T-cell (primary cell): ENCODE data around the gene MCHR1. TPM values are rescaled to one million over a fixed set of nuclear protein-coding genes. Genes with fewer than 3 reads are reported as not detected.

Experiments used
- ATAC-seq, 4 experiments: fragments of 200-7000 bp in 3 of 4; fragments of 150-1000 bp in 1 of 4; cut with Tn5 transposase; replicated peaks in 1 of 4; 1 replicate in 3 of 4; 2 replicates in 1 of 4; pipeline ENCODE4 v1.10.0; 2021; ENCODE audit warnings: moderate library complexity in 3 of 4, mild to moderate bottlenecking in 2 of 4, moderate number of reproducible peaks in 1 of 4
- CTCF ChIA-PET, 2 donors: fragments of 300-600 bp; sonication (Branson Sonifier 250); formaldehyde crosslinking; loops; one replicate each; lab custom pipeline; 2022; ENCODE audit warnings: antibody characterized with exemption in 2 of 2; lab: Charles Lee
- POLR2A ChIA-PET, 2 donors: fragments of 300-600 bp; sonication (Branson Sonifier 250); formaldehyde crosslinking; loops; one replicate each; lab custom pipeline; 2022; ENCODE audit warnings: antibody characterized with exemption in 2 of 2; lab: Charles Lee
- DNase-seq, 35 experiments: peaks; one replicate each; pipeline versions ENCODE4 v3.0.0 to v3.0.0-alpha.2; 2013 to 2023
- H3K27ac ChIP-seq: one replicate; pipeline ENCODE4 v1.5.1; 2013; ENCODE audit warnings: low read length
- H3K27me3 ChIP-seq, 2 experiments: replicated peaks in 1 of 2; 1 replicate in 1 of 2; 2 replicates in 1 of 2; pipeline versions ENCODE4 v1.6.1 to v1.7.0; 2013; ENCODE audit warnings: low read length in 1 of 2, mixed read lengths in 1 of 2; ENCODE audit not compliant: control insufficient read depth in 2 of 2, insufficient read depth in 2 of 2; ENCODE audit errors: extremely low read depth in 1 of 2
- H3K36me3 ChIP-seq, 2 donors: 1 replicate in 1 of 2; 2 replicates in 1 of 2; pipeline versions ENCODE4 v1.6.1 to v1.7.0; 2013; ENCODE audit warnings: low read length in 1 of 2; ENCODE audit not compliant: control insufficient read depth in 2 of 2, insufficient read depth in 1 of 2; ENCODE audit errors: extremely low read depth in 1 of 2
- H3K4me1 ChIP-seq, 2 experiments: 1 replicate in 1 of 2; 2 replicates in 1 of 2; pipeline versions ENCODE4 v1.6.1 to v1.7.0; 2013; ENCODE audit warnings: low read length in 2 of 2, mixed read lengths in 1 of 2; ENCODE audit not compliant: insufficient read depth in 2 of 2, control insufficient read depth in 1 of 2; ENCODE audit errors: extremely low read depth in 1 of 2
- H3K4me3 ChIP-seq, 2 donors: 1 replicate in 1 of 2; 2 replicates in 1 of 2; pipeline versions ENCODE4 v1.5.1 to v1.7.0; 2013; ENCODE audit warnings: mild to moderate bottlenecking in 2 of 2, low read length in 1 of 2, moderate library complexity in 1 of 2; ENCODE audit not compliant: control insufficient read depth in 1 of 2; ENCODE audit errors: extremely low read depth in 1 of 2
- H3K9me3 ChIP-seq: 2 replicates; pipeline ENCODE4 v1.7.0; 2013
- H3K27ac Mint-ChIP-seq, 2 donors: one replicate each; pipeline ENCODE4 v1.8.0; 2020 to 2021; ENCODE audit warnings: mild to moderate bottlenecking in 2 of 2, mixed read lengths in 2 of 2
- H3K27me3 Mint-ChIP-seq, 2 donors: one replicate each; pipeline ENCODE4 v1.8.0; 2021 to 2022; ENCODE audit warnings: mixed read lengths in 2 of 2
- H3K36me3 Mint-ChIP-seq: one replicate; pipeline ENCODE4 v1.8.0; 2021; ENCODE audit warnings: mixed read lengths
- H3K4me1 Mint-ChIP-seq, 3 donors: one replicate each; pipeline ENCODE4 v1.8.0; 2020 to 2022; ENCODE audit warnings: mixed read lengths in 3 of 3, mild to moderate bottlenecking in 1 of 3
- H3K4me3 Mint-ChIP-seq, 3 donors: one replicate each; pipeline ENCODE4 v1.8.0; 2020 to 2022; ENCODE audit warnings: mild to moderate bottlenecking in 3 of 3, mixed read lengths in 3 of 3, moderate library complexity in 3 of 3
- H3K9me3 Mint-ChIP-seq, 3 donors: one replicate each; pipeline ENCODE4 v1.8.0; 2020 to 2022; ENCODE audit warnings: mixed read lengths in 3 of 3
- WGBS: methylation state at CpG from one replicate; pipeline ENCODE4 v1.1.5; 2013; ENCODE audit warnings: missing lambda C conversion rate; ENCODE audit not compliant: insufficient coverage; 5-methylcytosine and 5-hydroxymethylcytosine counted together
- total RNA-seq, 35 experiments: library from RNA in 6 of 35; stranded (reverse) in 6 of 35; fragments of 120-200 nt in 1 of 35; gene quantifications; one replicate each; pipeline versions ENCODE4 v1.2.1 to v1.2.4 and lab custom pipeline; 2013 to 2026

The MCHR1 gene
- total RNA-seq, 5 donors from 2014 or later (not counting 1 experiment from before 2014, with no cell fraction given), result not detected

GRCh38 chr22:40642316-40642715, 37.0 kb upstream of the MCHR1 start:
- H3K4me1 ChIP-seq, result peaks cover 3 to 16% of the 10 kb centered on the region in 2 experiments
- no peak for ATAC-seq
- no peaks in the 10 kb centered on the region for H3K9me3 ChIP-seq
- H3K27ac ChIP-seq, result no peak overlapping the region
- peaks cover 8 to 13% (median 11%) of the 10 kb centered on the region in 3 donors for H3K4me1 Mint-ChIP-seq
- no peak overlapping the region for H3K4me3 Mint-ChIP-seq
- no peaks in the 10 kb centered on the region for H3K27me3 ChIP-seq
- H3K36me3 ChIP-seq, result no peaks in the 10 kb centered on the region
- H3K36me3 Mint-ChIP-seq, result no peaks in the 10 kb centered on the region
- POLR2A ChIA-PET, result no interaction called here
- CTCF ChIA-PET, result interaction anchor here (0.6 to 0.9 kb wide), 2 partner anchors 17 to 118 kb away, joined by 3 read pairs; no protein-coding TSS in a partner anchor
- H3K27ac Mint-ChIP-seq, result no peak overlapping the region
- H3K4me3 ChIP-seq, result no peak overlapping the region
- no peak for DNase-seq
- WGBS, result no CpG with 5 or more reads among the region's 4 CpGs
- no peaks in the 10 kb centered on the region for H3K9me3 Mint-ChIP-seq
- no peaks in the 10 kb centered on the region for H3K27me3 Mint-ChIP-seq

DNA sequence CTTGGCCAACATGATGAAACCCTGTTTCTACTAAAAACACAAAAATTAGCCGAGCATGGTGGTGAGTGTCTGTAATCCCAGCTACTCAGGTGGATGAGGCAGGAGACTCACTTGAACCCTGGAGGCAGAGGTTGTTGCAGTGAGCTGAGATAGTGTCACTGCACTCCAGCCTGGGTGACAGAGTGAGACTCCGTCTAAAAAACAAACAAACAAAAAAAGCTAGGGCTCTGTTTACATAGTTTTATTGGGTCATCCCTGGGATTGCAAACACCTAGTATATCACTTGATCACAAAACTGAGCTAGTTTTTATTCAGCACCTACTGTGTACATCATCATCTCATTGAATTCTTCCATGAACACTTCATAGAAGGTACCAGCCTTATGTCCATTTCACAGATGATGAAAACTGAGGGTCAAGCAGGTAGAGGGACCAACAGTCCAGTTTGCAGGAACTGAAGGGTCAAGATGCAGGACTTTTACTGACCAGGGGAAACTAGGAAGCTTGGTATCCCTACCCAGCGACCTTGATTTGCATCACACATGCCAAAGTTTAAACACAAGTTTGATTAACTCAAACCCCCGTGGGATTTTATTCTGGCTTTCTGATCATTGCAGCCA, 33.6 kb upstream of the MCHR1 start:
- Mint-ChIP-seq H3K27me3 (no peaks in the 10 kb centered on the region), H3K27ac (no peak overlapping the region), H3K4me1 (peaks cover 4 to 14% (median 6%) of the 10 kb centered on the region in 3 donors), H3K9me3 (no peaks in the 10 kb centered on the region), H3K36me3 (no peaks in the 10 kb centered on the region), H3K4me3 (no peak overlapping the region)
- Histone ChIP-seq H3K4me1 (peaks cover 3 to 7% of the 10 kb centered on the region in 2 experiments), H3K9me3 (no peaks in the 10 kb centered on the region), H3K36me3 (no peaks in the 10 kb centered on the region), H3K27ac (no peak overlapping the region), H3K4me3 (no peak overlapping the region), H3K27me3 (no peaks in the 10 kb centered on the region)
- POLR2A ChIA-PET, result no interaction called here
- ATAC-seq (peak in 2 of 4 experiments; percentile 13 to 31), DNase-seq (no peak)
- CTCF ChIA-PET, result interaction anchor here (0.5 to 3.8 kb wide), 24 partner anchors 9 to 218 kb away, joined by 3 to 41 read pairs (median 4); partner anchors contain the start of gene MRTFA (in 1 of the 2)
- 33% methylated on average over 1 of the region's 4 CpGs for WGBS

DNA sequence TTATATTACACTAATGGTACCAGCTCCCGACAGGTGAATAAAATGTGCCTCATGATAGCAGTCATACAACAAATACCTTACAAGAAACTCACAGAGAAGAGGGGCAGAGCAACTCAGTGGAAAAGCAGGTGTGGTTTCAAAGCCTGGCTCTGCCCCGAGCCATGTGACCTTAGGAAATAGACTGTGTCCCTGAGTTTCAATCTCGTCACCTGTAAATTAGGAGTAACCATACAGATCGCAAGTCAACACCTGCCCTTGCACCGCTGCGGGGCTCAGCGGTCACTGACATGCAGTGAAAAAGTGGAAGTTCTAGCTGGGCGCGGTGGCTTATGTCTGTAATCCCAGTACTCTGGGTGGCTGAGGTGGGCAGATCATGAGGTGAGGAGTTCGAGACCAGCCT, 30.9 kb upstream of the MCHR1 start:
- H3K4me3 ChIP-seq, result no peak overlapping the region
- H3K27me3 Mint-ChIP-seq, result no peaks in the 10 kb centered on the region
- peaks cover 3 to 14% of the 10 kb centered on the region in 2 experiments for H3K4me1 ChIP-seq
- ChIA-PET CTCF (interaction anchor here in 1 of 2 donors (0.5 kb wide), 1 partner anchor 82 kb away, joined by 3 read pairs; no protein-coding TSS in a partner anchor), POLR2A (no interaction called here)
- no peaks in the 10 kb centered on the region for H3K9me3 ChIP-seq
- H3K4me1 Mint-ChIP-seq, result peaks cover 4 to 20% (median 9%) of the 10 kb centered on the region in 3 donors
- H3K27me3 ChIP-seq, result no peaks in the 10 kb centered on the region
- no peak for DNase-seq
- no peak overlapping the region for H3K27ac ChIP-seq
- H3K27ac Mint-ChIP-seq, result no peak overlapping the region
- 95% methylated on average over 9 of the region's 10 CpGs for WGBS
- H3K36me3 ChIP-seq, result no peaks in the 10 kb centered on the region
- no peaks in the 10 kb centered on the region for H3K9me3 Mint-ChIP-seq
- ATAC-seq, result no peak
- no peaks in the 10 kb centered on the region for H3K36me3 Mint-ChIP-seq
- H3K4me3 Mint-ChIP-seq, result peak overlapping the region in 1 of 3 donors; percentile 2

DNA sequence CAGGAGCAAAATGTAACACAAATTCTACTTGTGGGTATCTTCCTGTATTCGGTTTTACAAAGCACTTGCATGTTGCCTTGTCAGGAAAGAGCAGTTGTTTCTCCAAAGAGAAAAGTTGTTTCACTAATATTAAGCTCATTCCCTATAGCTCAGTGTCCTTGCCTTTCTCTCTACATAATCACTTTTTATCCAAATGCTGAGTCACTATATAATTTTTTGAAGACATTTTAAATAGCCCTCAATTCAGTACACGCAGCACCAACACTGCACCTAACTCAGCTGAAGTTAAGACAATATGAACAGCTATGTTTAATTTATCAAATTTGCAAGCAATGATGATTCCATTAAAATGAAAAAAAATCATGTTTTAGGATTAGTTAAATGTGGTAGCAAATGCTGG, 28.2 kb upstream of the MCHR1 start:
- H3K9me3 Mint-ChIP-seq, result no peaks in the 10 kb centered on the region
- no peak overlapping the region for H3K4me3 Mint-ChIP-seq

DNA sequence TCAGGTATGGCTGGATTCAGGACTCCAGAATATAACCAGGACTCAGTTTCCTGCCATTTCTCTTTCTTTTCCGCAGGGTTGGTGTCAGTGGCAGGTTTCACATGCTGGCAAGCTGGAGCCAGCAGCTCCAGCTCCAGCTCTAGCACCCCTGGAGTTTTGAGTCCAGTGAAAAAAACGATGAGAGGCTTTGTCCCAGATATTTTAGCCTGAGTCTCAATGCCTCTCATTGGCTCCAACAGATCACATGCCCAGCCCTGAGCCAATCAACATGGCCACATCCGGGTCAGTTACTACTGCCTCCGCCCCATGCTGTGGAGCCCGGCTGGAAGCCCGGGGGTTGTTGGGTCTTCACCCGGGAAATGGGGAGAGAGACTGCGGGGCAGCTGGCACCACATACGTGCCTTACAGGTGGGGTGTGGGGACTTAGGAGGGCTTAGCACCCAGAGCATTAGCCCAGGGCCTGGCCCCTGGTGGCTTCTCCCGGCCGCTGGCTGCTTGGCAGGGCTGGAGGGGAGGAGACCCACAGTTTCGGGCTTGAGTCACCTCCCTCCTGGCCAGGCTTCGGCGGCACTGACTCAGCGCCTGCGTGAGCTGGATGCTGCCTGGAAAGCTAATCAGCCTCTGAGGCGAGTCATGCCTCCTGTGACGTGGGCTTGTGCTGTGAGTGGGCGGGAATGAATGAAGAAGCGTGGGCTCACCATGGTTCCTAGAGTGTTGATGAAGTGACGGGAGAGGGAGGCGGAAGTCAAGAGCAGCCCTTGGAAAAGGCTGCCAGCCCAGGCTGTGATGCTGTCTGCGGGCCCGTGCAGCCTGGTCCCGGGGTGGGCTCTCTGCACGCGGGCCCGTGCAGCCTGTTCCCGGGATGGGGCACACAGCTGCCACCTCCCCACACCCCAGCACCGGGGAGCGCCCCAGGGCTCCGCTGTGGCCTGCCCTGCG, 27.5 kb upstream of the MCHR1 start:
- H3K27ac Mint-ChIP-seq, result peak overlapping the region; percentile 82 to 90
- ATAC-seq (peak; percentile 79 to 93 (median 87)), DNase-seq (peak; percentile 16 to 71 (median 54))
- Histone ChIP-seq H3K9me3 (no peaks in the 10 kb centered on the region), H3K4me1 (peaks cover 0 to 7% of the 10 kb centered on the region in 2 experiments), H3K36me3 (no peaks in the 10 kb centered on the region), H3K4me3 (peak overlapping the region in 1 of 2 donors; percentile 58), H3K27me3 (no peaks in the 10 kb centered on the region), H3K27ac (peak overlapping the region; percentile 55)
- peaks cover 0 to 13% (median 5%) of the 10 kb centered on the region in 3 donors for H3K4me1 Mint-ChIP-seq
- H3K4me3 Mint-ChIP-seq, result peak overlapping the region; percentile 72 to 80 (median 75)
- no peaks in the 10 kb centered on the region for H3K9me3 Mint-ChIP-seq
- no peaks in the 10 kb centered on the region for H3K36me3 Mint-ChIP-seq
- POLR2A ChIA-PET, result interaction anchor here in 1 of 2 donors (0.6 kb wide), 1 partner anchor 124 kb away, joined by 4 read pairs; no protein-coding TSS in a partner anchor
- H3K27me3 Mint-ChIP-seq, result no peaks in the 10 kb centered on the region
- 61% methylated on average over 29 of the region's 33 CpGs for WGBS
- CTCF ChIA-PET, result interaction anchor here in 1 of 2 donors (0.8 to 2.7 kb wide), 3 partner anchors 120 to 248 kb away, joined by 3 to 18 read pairs (median 3); no protein-coding TSS in a partner anchor

More for the DNA sequence above, 28.2 kb upstream of the MCHR1 start:
- no peaks in the 10 kb centered on the region for H3K36me3 Mint-ChIP-seq
- no peaks in the 10 kb centered on the region for H3K27me3 Mint-ChIP-seq
- H3K27ac ChIP-seq, result peak overlapping the region; percentile 55
- peaks cover 2 to 13% of the 10 kb centered on the region in 2 experiments for H3K4me1 ChIP-seq
- no peaks in the 10 kb centered on the region for H3K36me3 ChIP-seq
- no peaks in the 10 kb centered on the region for H3K27me3 ChIP-seq
- no peak for DNase-seq
- no peaks in the 10 kb centered on the region for H3K9me3 ChIP-seq
- WGBS, result 83% methylated on average over 1 of the region's 2 CpGs
- peak overlapping the region in 1 of 2 donors; percentile 82 for H3K27ac Mint-ChIP-seq
- ChIA-PET CTCF (interaction anchor here in 1 of 2 donors (0.8 to 2.7 kb wide), 3 partner anchors 119 to 248 kb away, joined by 3 to 18 read pairs (median 3); no protein-coding TSS in a partner anchor), POLR2A (interaction anchor here (0.6 kb wide), 3 partner anchors 107 to 131 kb away, joined by 3 to 4 read pairs (median 3); no protein-coding TSS in a partner anchor)
- no peak overlapping the region for H3K4me3 ChIP-seq
- ATAC-seq, result no peak
- peaks cover 4 to 17% (median 9%) of the 10 kb centered on the region in 3 donors for H3K4me1 Mint-ChIP-seq

GRCh38 chr22:40653361-40653760, 25.9 kb upstream of the MCHR1 start:
- H3K27me3 ChIP-seq, result no peaks in the 10 kb centered on the region
- Mint-ChIP-seq H3K4me1 (peaks cover 0 to 6% (median 4%) of the 10 kb centered on the region in 3 donors), H3K4me3 (no peak overlapping the region), H3K36me3 (no peaks in the 10 kb centered on the region), H3K27ac (no peak overlapping the region), H3K27me3 (no peaks in the 10 kb centered on the region), H3K9me3 (no peaks in the 10 kb centered on the region)
- ATAC-seq (no peak), DNase-seq (no peak)
- H3K27ac ChIP-seq, result no peak overlapping the region
- no peak overlapping the region for H3K4me3 ChIP-seq
- no peaks in the 10 kb centered on the region for H3K36me3 ChIP-seq
- H3K4me1 ChIP-seq, result peaks cover 0 to 7% of the 10 kb centered on the region in 2 experiments
- no peaks in the 10 kb centered on the region for H3K9me3 ChIP-seq
- 89% methylated on average over 9 of the region's 9 CpGs for WGBS
- POLR2A ChIA-PET, result no interaction called here
- CTCF ChIA-PET, result no interaction called here
